Fibroblast of skin of back (primary cell): ENCODE measurements around the gene ZFHX3.

Experiments used
- DNase-seq: peaks from one replicate; pipeline ENCODE4 v3.0.0-alpha.2; 2013

The ZFHX3 gene

DNA sequence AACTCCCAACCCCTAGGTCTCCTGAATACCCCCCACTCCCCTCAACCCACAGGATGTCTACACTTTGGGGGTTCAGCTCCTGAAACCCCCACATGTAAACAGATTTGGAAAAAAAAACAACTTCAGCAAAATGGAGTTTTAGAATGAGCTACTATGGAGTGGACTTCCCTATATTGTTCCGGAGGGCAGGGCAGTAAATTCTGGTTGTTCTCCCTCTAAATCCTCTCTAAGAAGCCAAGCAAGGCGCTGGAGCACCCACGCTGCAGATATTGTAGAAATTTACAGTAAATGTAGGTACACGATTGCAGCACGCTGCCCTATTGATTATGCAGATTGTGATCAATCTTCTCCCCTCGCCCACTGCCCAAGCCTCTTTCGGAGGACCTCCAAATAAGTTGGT lies 8.5 kb upstream of the ZFHX3 start:
- DNase-seq = no peak

- DNase-seq = peak; percentile 39
Measured at GRCh38 chr16:73054813-73055482, 7.0 kb upstream of the ZFHX3 start.

- DNase-seq = no peak
Measured at GRCh38 chr16:73054498-73054812, 6.5 kb upstream of the ZFHX3 start.

GRCh38 chr16:73054125-73054484 lies 6.2 kb upstream of the ZFHX3 start:
- no peak for DNase-seq

GRCh38 chr16:73053364-73054124 lies 5.6 kb upstream of the ZFHX3 start:
- DNase-seq = peak; percentile 77

DNA sequence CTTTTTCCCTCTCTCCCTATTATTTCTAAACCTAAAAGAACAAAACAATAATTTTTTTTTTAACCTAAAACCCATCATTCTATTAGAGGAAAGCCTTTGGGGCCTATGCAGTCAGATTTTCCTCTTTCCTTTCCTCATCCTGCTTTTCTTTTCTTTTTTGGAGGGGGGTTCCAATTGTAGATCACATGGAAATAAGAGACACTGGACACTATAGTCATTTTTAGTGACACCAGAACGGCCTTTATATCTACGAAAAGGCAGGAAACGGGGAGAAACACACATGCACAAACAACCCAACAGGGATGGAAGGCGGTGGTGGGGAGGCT lies 5.1 kb upstream of the ZFHX3 start:
- no peak for DNase-seq

DNA sequence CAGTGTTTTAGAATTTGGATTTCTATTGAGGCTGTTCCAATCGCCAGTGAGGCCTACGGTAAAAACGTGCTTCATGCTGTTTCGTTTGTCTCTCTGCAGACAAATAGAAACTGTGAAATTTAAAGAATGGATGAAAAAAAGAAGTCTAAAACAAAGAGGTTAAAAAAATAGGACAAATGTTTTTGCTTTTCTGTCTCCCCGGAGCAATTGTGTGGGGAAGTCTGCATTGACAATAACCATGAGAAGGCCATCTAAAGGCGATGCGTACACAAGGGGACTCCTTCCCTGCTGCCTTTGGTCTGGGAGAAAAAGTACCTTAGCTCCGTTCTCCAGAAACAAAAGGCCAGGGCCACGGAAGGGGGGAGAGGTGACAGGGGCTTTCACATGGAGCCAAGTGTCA lies 4.6 kb upstream of the ZFHX3 start:
- DNase-seq = no peak

GRCh38 chr16:73051961-73052360 lies 4.0 kb upstream of the ZFHX3 start:
- DNase-seq = peak; percentile 46

DNA sequence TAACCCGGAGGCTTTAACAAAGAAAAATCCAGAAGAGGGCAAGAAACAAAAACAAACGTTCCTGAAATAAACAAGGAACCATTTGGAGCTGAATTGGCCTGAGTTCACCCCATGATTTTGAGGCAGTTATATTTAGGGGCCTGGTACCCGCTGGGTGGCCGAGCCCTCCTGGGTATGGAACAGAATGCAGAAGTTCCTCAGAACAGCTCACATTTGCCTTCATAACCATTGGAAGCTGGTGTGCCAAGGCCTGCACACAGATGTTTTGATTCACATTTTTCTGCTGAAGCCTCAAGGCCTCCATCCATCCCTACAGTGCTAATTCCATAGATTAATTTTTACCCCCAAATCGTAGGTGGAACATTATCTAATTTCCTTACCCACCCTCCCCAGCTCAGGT lies 3.3 kb upstream of the ZFHX3 start:
- no peak for DNase-seq

GRCh38 chr16:73050201-73051099 lies 2.5 kb upstream of the ZFHX3 start:
- DNase-seq = no peak

GRCh38 chr16:73049511-73049910 lies 1.6 kb upstream of the ZFHX3 start:
- DNase-seq = no peak

DNA sequence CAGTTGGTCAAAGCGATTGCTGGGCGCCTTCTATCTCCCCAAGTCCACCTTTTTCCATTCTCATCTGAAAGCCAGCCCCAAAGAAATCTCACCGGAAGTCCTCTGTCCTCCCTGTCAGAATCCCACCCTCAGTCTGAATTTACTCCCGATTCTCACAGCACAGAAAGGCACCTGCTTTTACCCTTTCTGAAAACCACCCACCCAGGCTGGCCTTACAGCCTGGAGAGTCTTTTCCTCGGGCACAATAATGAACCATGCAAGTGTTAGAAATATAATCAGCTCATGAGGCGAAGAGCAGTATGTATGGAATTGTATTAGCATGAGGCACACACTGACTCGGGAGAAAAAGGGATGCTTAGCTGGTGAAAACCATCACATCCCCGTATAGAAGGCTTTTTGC lies 1.2 kb upstream of the ZFHX3 start:
- no peak for DNase-seq

DNA sequence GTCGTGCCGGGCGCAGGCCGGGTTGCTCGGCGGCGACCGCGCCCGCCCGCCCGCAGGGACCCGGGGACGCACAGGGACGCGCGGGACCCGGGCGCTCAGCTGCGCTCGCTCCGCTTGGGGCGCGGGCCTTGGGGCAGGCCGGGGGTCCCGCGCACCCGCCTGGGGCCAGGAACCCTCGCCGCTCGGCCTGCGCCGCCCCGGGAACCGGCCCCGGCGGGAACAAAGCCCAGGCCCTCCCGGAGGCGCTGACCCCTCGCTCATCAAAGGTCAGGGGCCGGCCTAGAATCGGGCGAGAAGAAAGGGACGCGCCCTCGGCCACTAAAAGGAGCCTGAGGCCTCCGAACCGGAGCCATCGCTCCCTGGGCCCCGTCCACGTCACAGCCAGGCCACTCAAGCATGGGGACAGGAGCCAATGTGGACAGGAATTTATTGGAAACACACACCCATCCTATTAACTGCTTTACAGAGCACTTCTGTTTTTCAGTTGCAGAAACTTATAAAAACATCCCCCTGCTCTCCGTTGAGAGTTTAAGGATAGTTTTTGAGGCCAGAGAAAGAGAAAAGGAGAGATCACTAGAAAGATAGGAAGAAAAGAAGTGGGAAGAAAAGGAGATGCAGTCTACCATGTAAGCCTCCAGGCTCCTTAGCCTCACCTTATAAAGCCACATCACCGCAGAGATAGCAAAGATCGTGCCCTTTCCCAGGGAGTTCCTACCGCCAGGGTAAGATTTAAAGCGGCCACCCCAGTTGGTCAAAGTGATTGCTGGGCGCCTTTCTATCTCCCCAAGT lies 558 bp upstream of the ZFHX3 start:
- peak; percentile 60 for DNase-seq

- peak; percentile 94 for DNase-seq
Measured at GRCh38 chr16:73047221-73047535, 750 bp downstream of the ZFHX3 start.

DNA sequence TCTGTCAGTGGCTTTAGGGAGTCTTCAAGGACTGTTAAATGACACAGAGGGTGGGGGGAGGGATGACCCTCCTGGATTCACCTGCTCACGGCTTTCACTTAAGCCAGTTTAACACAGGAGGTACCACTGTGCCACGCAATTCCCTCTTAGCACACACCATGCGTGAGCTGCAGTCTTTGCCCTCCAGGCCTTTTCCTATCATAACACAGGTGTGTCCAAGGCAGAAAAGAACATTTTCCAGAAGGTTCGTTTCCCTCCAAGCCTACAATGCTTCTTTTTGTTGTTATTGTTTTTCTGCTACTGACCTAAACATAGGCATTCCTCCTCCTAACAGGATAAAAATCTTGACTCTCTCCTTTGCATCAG lies 1.1 kb downstream of the ZFHX3 start:
- no peak for DNase-seq

- peak; percentile 40 for DNase-seq
Measured at GRCh38 chr16:73046202-73046848, 1.6 kb downstream of the ZFHX3 start.

DNA sequence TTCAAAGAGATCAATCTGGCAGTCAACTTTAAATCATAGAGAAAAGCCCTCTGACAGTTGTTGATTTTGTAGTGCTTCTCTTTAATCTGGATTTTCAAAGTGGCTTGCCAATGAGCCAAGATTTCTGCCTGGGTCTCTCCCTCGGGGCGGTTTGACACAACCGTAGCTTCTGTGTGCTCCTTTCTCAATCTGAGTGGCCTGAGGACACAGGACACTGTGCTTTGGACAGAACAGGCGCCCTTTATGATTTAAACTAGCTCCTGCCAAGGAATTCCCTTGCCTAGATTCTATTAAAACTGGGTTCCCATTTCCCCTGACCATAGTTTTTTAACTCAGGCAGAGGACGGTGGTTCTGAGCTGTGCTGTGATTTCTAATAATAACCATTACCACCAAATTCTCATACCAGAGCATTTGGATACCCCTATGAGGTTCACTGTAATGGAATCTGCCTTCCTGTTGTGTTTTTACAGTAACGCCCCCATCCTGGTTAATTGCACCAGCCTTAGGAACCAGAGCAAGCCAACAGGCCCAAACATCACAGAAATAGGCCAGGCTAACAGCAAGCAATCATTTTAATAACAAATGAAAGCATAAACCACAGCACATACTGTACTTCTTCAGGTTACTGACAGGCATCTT lies 4.0 kb downstream of the ZFHX3 start:
- peak; percentile 80 for DNase-seq

DNA sequence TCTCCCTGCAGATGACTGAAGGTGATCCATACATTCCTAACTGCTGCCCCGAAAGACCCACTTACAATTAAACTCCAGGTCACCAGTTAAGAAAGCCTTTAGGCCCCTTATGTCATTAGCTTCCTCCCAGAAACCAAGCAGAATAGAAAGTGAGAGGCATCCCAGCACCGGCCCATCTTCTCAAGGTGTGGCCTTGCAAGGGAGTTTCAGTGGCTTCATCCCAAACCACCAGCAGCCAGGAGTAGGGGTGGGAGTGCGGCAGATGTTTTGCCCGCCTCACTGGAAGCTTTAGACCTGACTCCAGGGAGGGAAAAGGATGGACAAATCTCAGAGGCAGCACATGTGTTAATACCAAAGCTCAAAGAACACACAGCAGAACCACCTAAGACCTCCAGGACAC lies 5.1 kb downstream of the ZFHX3 start:
- no peak for DNase-seq

GRCh38 chr16:73041676-73042075 lies 6.3 kb downstream of the ZFHX3 start:
- no peak for DNase-seq

DNA sequence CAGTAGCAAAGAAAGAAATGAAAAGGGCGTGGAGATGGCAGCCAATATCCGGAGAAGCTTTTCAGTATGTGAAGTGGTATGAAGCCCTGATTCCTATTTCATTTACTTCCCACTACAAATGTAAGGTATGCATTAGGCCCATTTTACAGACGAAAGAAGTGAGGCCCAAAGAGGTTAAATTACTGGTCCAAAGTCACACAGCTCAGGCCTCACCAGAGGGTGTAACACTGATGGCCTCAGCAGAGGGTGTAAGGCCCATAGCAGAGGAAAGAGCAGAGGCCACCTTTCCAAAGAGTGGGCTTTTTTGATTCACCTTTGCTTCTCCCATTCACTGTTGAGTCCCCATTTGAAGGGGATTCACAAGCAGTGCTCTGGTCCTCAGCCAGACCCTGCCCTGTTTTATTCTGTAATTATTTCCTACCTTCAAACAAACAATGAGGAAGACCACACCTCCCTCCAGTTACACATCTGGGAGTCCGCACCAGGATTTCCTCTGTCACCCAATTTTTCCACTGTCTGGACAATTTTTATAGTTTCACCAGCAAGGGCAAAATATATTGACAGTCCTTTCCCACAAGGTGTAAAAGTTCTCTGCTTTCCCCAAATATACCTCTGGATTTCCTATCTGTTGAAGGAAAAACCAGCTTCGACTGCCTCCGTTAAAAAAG lies 7.1 kb downstream of the ZFHX3 start:
- DNase-seq = no peak

GRCh38 chr16:73040136-73040535 lies 7.8 kb downstream of the ZFHX3 start:
- DNase-seq = no peak
